Fibroblast of lung (primary cell): ENCODE measurements around the gene MEDAG.

Experiments
- CTCF ChIP-seq, 2 donors: IDR thresholded peaks in 1 of 2; conservative IDR thresholded peaks in 1 of 2; 1 replicate in 1 of 2; 2 replicates in 1 of 2; pipeline ENCODE4 v1.5.1; 2011 to 2012; ENCODE audit warnings: low read length in 2 of 2, control low read depth in 1 of 2, inconsistent platforms in 1 of 2, low read depth in 1 of 2, mild to moderate bottlenecking in 1 of 2
- EZH2 ChIP-seq: IDR thresholded peaks from 2 replicates; pipeline ENCODE4 v1.5.1; 2012; ENCODE audit warnings: low read length, control low read depth, mild to moderate bottlenecking; ENCODE audit errors: missing control alignments

- TF ChIP-seq CTCF (conservative IDR thresholded peaks at IDR 0.05 in 1 of 2, IDR thresholded peaks at IDR 0.05 in 1 of 2; ENCODE audit: low read depth in 1 of 2, low read length in 2 of 2) = peak; percentile 48 to 51
- TF ChIP-seq EZH2 = no peak
These were observed 13.1 kb upstream of the MEDAG start for GRCh38 chr13:30892966-30893365.
